HepG2 (cell line): ENCODE results near the gene CDH23. TPM values are rescaled to one million over a fixed set of nuclear protein-coding genes. Genes with fewer than 3 reads are reported as not detected.

Experiments used
- BORCS8-MEF2B ChIP-seq: sonication (generic); formaldehyde crosslinking; IDR thresholded peaks from 2 replicates; pipeline ENCODE4 v1.8.0; 2022; ENCODE audit warnings: mild to moderate bottlenecking, missing genetic modification reagents
- ZBTB26 ChIP-seq: IDR thresholded peaks from 2 replicates; pipeline ENCODE4 v1.6.1; 2016; ENCODE audit warnings: missing compliant biosample characterization, missing genetic modification reagents, borderline replicate concordance
- microRNA-seq: library from miRNA; unstranded; fragments of <30 nt; microRNA quantifications from one replicate; pipeline ENCODE4, GENCODE V29; 2020
- polyA plus RNA-seq, 8 experiments: library from polyadenylated mRNA; depleted of rRNA in 3 of 8; stranded (reverse) in 7 of 8; unstranded in 1 of 8; fragments of >200 nt; fragmentation: Illumina TruSeq in 4 of 8; extraction: Trizol in 4 of 8; gene quantifications; 2 replicates each; pipeline versions ENCODE4 v1.2.1 to v1.2.3, GENCODE V29; 2011 to 2016; ENCODE audit warnings: low read depth in 4 of 8, missing spikeins in 1 of 8, mixed read lengths in 1 of 8; ENCODE audit not compliant: insufficient read depth in 1 of 8
- small RNA-seq, 3 experiments: library from RNA; depleted of rRNA; stranded (forward); fragments of <200 nt; gene quantifications; one replicate each; pipeline ENCODE3, GENCODE V24; 2012; ENCODE audit warnings: low read depth in 2 of 3, low replicate concordance in 1 of 3; ENCODE audit not compliant: insufficient read length in 3 of 3, insufficient read depth in 2 of 3
- total RNA-seq, 5 experiments: library from RNA; depleted of rRNA; stranded (reverse); fragments of >200 nt; fragmentation: Illumina TruSeq; extraction: Trizol; gene quantifications; 2 replicates each; pipeline ENCODE4 v1.2.3, GENCODE V29; 2016; ENCODE audit warnings: low read depth in 1 of 5

CDH23 gene
- total and polyA plus RNA-seq, 2 of the 13 experiments (the other 11 are each of a cell fraction or from before 2014, with no cell fraction given), result 0.13 TPM; not detected in 1

- no peak for TF ChIP-seq ZBTB26 (CRISPR knock-in tag)
- TF ChIP-seq BORCS8-MEF2B, result no peak
These were observed 468.2 kb downstream of the CDH23 start (continued) for GRCh38 chr10:71864911-71865361.

Small RNA genes within 50 kb of the gene (microRNA-seq; reads per million reads assigned to microRNA genes)
- gene MIR7152, result not detected

Small RNA genes within 50 kb of the gene (small RNA-seq; reads per million reads assigned to genes)
- 0 reads per million in 3 experiments for gene MIR7152
- 0 to 8.7 (median 1.6) reads per million in 3 experiments for gene RNU7-38P

Other genes with a start within 250 kb of the CDH23 start
- gene UNC5B, start 184.3 kb upstream of the CDH23 start, total RNA-seq (2016; rRNA removed; fragmentation: Illumina TruSeq; extraction: Trizol), result 0.07 TPM in 1 of 2 replicates, not detected in the other
- 0.07 and 0.13 TPM in 2 replicates for gene UNC5B, start 184.3 kb upstream of the CDH23 start, polyA plus RNA-seq (2011; rRNA removed)
- 5.3 and 8.6 TPM in 2 replicates for gene SLC29A3, start 77.7 kb upstream of the CDH23 start, total RNA-seq (2016; rRNA removed; fragmentation: Illumina TruSeq; extraction: Trizol)
- 11.8 and 14.4 TPM in 2 replicates for gene SLC29A3, start 77.7 kb upstream of the CDH23 start, polyA plus RNA-seq (2011; rRNA removed)